ENCODE measurements around the gene ARRB1. TPM values are rescaled to one million over a fixed set of nuclear protein-coding genes. Genes with fewer than 3 reads are reported as not detected.

ARRB1 gene
- total and polyA plus RNA-seq, 7 donors, result 3.6 to 17.3 (median 7.4) TPM

GRCh38 chr11:75219869-75220268 lies 131.6 kb downstream of the ARRB1 start:
- peaks cover 0 to 7% (median 0%) of the 10 kb centered on the region in 3 donors for H3K27me3 ChIP-seq (ENCODE audit: insufficient read depth in 3 of 3, low read length in 2 of 3)
- H3K4me1 ChIP-seq, result no peaks in the 10 kb centered on the region
- no peak overlapping the region for H3K4me3 ChIP-seq
- no peaks in the 10 kb centered on the region for H3K36me3 ChIP-seq (ENCODE audit: insufficient read depth in 1 of 2, low read depth in 1 of 2)
- intact Hi-C loops (cut with DNase I), result no loop called here
- no peak for DNase-seq
- no peak overlapping the region for H3K27ac ChIP-seq
- H3K9me3 ChIP-seq, result no peaks in the 10 kb centered on the region
- TF ChIP-seq CTCF (IDR thresholded peaks at IDR 0.05), result no peak
- ATAC-seq, result no peak
- WGBS, 3 donors, result 41 to 51% (median 50%) methylated on average over 2 of the region's 2 CpGs

GRCh38 chr11:75214843-75215242 lies 136.6 kb downstream of the ARRB1 start:
- H3K27ac ChIP-seq, result no peak overlapping the region
- no peaks in the 10 kb centered on the region for H3K4me1 ChIP-seq
- no peak for ATAC-seq

GRCh38 chr11:75214411-75214821 lies 137.0 kb downstream of the ARRB1 start:
- no peak for TF ChIP-seq CTCF (IDR thresholded peaks at IDR 0.05)
- H3K4me3 ChIP-seq, result no peak overlapping the region
- DNase-seq, result peak; percentile 73 to 82
- no peaks in the 10 kb centered on the region for H3K4me1 ChIP-seq
- H3K27me3 ChIP-seq (ENCODE audit: insufficient read depth in 3 of 3, low read length in 2 of 3), result peaks cover 0 to 7% (median 0%) of the 10 kb centered on the region in 3 donors
- H3K27ac ChIP-seq, result no peak overlapping the region
- no peaks in the 10 kb centered on the region for H3K36me3 ChIP-seq (ENCODE audit: insufficient read depth in 1 of 2, low read depth in 1 of 2)
- intact Hi-C loops (cut with DNase I), result no loop called here
- 2 to 4% (median 2%) methylated on average over 8 of the region's 8 CpGs for WGBS, 3 donors
- no peaks in the 10 kb centered on the region for H3K9me3 ChIP-seq
- ATAC-seq, result peak; percentile 42 to 59 (median 47)

More at GRCh38 chr11:75214843-75215242, 136.6 kb downstream of the ARRB1 start:
- TF ChIP-seq CTCF (IDR thresholded peaks at IDR 0.05), result no peak
- peaks cover 0 to 7% (median 0%) of the 10 kb centered on the region in 3 donors for H3K27me3 ChIP-seq (ENCODE audit: insufficient read depth in 3 of 3, low read length in 2 of 3)
- no peaks in the 10 kb centered on the region for H3K9me3 ChIP-seq
- H3K4me3 ChIP-seq, result no peak overlapping the region
- no peak for DNase-seq
- H3K36me3 ChIP-seq (ENCODE audit: insufficient read depth in 1 of 2, low read depth in 1 of 2), result no peaks in the 10 kb centered on the region
- intact Hi-C loops (cut with DNase I), result no loop called here

Other genes starting within 250 kb of the ARRB1 start
- 10 to 100 TPM; 10.7 to 17.7 (median 12.3) TPM for gene SLCO2B1, start 200.6 kb downstream of the ARRB1 start, total RNA-seq
- gene SLCO2B1, start 200.6 kb downstream of the ARRB1 start, polyA plus RNA-seq, result 1 to 10 TPM; 1.2 to 5.6 (median 1.7) TPM
- under 1 TPM in 1 of 4 donors, not detected in 3; 0.11 TPM for gene TPBGL, start 110.9 kb downstream of the ARRB1 start, total RNA-seq
- gene TPBGL, start 110.9 kb downstream of the ARRB1 start, polyA plus RNA-seq, result under 1 TPM in 2 of 3 donors, not detected in 1; 0.01 to 0.05 TPM
- 1,000 to 10,000 TPM in 2 of 4 donors, 100 to 1,000 TPM in 2; 807 to 1,216 (median 929) TPM for gene RPS3, start 47.9 kb upstream of the ARRB1 start, total RNA-seq
- 1,000 to 10,000 TPM; 1,619 to 2,132 (median 1,802) TPM for gene RPS3, start 47.9 kb upstream of the ARRB1 start, polyA plus RNA-seq
- under 1 TPM; 0.34 to 0.64 (median 0.39) TPM for gene KLHL35, start 81.5 kb upstream of the ARRB1 start, total RNA-seq
- gene KLHL35, start 81.5 kb upstream of the ARRB1 start, polyA plus RNA-seq, result 1 to 10 TPM in 2 of 3 donors, under 1 TPM in 1; 0.56 to 4.1 (median 1.2) TPM
- gene GDPD5, start 174.3 kb upstream of the ARRB1 start, total RNA-seq, result 10 to 100 TPM; 10.3 to 16.5 (median 12.7) TPM
- gene GDPD5, start 174.3 kb upstream of the ARRB1 start, polyA plus RNA-seq, result 10 to 100 TPM in 1 of 3 donors, 1 to 10 TPM in 2; 2.7 to 13.1 (median 6.4) TPM
- 10 to 100 TPM; 27.7 to 43.3 (median 31.3) TPM for gene SERPINH1, start 210.6 kb upstream of the ARRB1 start, total RNA-seq
- gene SERPINH1, start 210.6 kb upstream of the ARRB1 start, polyA plus RNA-seq, result 10 to 100 TPM; 11.6 to 29.8 (median 15.6) TPM

Measured in psoas muscle (tissue), 8 donors.